Ectodermal cell (in vitro differentiated cells): ENCODE measurements around the gene NR3C2.

Experiments
- H3K27ac ChIP-seq: 2 replicates; pipeline ENCODE4 v1.7.0; 2013; ENCODE audit warnings: mild to moderate bottlenecking, low read depth, low read length; ENCODE audit not compliant: insufficient read depth, poor library complexity, severe bottlenecking
- H3K27me3 ChIP-seq: 2 replicates; pipeline ENCODE4 v1.7.0; 2013; ENCODE audit warnings: mild to moderate bottlenecking, low read length; ENCODE audit not compliant: insufficient read depth, control insufficient read depth, poor library complexity, severe bottlenecking
- H3K36me3 ChIP-seq: one replicate; pipeline ENCODE4 v1.7.0; 2013; ENCODE audit warnings: low read length; ENCODE audit not compliant: control insufficient read depth, insufficient read depth
- H3K4me1 ChIP-seq: one replicate; pipeline ENCODE4 v1.7.0; 2013; ENCODE audit warnings: low read length; ENCODE audit not compliant: control insufficient read depth, insufficient read depth
- H3K4me3 ChIP-seq: 2 replicates; pipeline ENCODE4 v1.7.0; 2013; ENCODE audit warnings: low read depth, low read length, control low read depth; ENCODE audit not compliant: insufficient read depth
- H3K9me3 ChIP-seq: 2 replicates; pipeline ENCODE4 v1.7.0; 2013; ENCODE audit warnings: mild to moderate bottlenecking, low read length, moderate library complexity; ENCODE audit not compliant: control insufficient read depth
- WGBS, 2 experiments: methylation state at CpG; one replicate each; pipeline ENCODE4 v1.1.7; 2013; ENCODE audit warnings: missing lambda C conversion rate in 2 of 2; 5-methylcytosine and 5-hydroxymethylcytosine counted together

Gene NR3C2

DNA sequence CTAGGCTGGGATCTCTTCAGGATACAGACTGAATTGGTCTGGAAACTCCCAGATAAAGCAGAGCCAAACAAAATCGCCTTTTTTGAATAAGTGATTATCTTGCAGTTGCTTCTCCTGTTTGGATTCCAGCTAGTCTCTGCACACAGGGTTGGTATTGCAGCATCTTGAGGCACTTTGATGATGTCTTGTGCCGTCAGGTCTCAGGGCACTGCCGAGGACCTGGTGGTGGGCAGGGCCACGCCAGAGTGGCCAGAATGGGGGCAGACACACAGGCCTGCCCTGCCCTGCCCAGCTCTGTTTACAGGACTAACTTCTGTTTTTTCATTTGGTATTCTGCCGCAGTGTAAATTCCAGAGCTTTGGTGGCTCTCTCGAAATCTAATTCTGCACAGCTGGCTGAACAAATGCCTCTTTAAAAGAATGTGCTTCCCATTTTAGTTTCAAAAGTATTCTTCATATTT lies 276.1 kb downstream of the NR3C2 start:
- Histone ChIP-seq H3K36me3 (no peaks in the 10 kb centered on the region), H3K4me1 (no peaks in the 10 kb centered on the region), H3K9me3 (no peaks in the 10 kb centered on the region), H3K27ac (no peak overlapping the region), H3K4me3 (no peak overlapping the region), H3K27me3 (no peaks in the 10 kb centered on the region)
- whole genome bisulfite sequencing, 2 experiments, result 94 to 95% methylated on average over 6 of the region's 6 CpGs

DNA sequence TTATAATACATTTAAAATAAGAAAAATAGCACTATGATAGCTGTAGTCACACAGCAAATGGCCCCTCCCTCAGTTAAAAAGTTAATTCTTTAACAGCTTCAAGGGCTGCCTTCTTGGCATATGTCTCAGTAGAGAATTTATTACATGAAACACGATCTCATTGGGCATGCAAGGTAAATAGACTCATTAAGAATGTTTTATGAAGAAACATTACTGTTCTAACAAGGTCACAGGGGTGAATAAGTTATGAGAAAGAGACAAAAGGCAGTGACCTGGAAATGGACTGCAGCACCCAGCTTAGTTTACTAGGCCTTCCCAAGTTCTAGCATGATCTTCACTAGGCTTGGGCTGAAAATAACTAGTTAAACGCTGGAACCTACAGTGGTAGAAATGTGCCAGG lies 277.7 kb downstream of the NR3C2 start:
- no peaks in the 10 kb centered on the region for H3K9me3 ChIP-seq
- WGBS, 2 experiments, result 100% methylated on average over 2 of the region's 2 CpGs
- no peaks in the 10 kb centered on the region for H3K27me3 ChIP-seq
- H3K4me1 ChIP-seq, result no peaks in the 10 kb centered on the region
- no peak overlapping the region for H3K4me3 ChIP-seq
- no peak overlapping the region for H3K27ac ChIP-seq
- no peaks in the 10 kb centered on the region for H3K36me3 ChIP-seq

DNA sequence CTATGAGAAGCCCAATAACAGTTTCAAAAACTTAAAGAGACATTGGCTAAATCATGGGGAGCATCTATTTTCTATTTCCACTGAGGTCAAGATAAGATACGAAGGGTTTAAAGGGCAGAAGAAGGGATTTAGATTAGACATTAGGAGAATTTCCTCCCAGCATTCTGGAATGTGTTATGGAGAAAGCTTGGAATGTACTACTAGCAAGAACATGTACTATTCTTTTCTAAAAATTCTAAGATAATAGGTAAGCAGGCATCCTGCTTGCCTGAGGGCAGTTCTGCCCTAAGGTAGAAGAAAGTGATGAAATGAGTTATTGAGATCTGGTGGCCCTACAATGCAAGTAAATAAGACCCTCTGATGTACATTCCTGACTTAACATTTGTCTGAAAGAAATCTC lies 279.2 kb downstream of the NR3C2 start:
- Histone ChIP-seq H3K27me3 (no peaks in the 10 kb centered on the region), H3K27ac (no peak overlapping the region), H3K4me1 (no peaks in the 10 kb centered on the region), H3K9me3 (no peaks in the 10 kb centered on the region), H3K36me3 (no peaks in the 10 kb centered on the region), H3K4me3 (no peak overlapping the region)
- WGBS, 2 experiments, result 71 to 96% methylated on average over 1 of the region's 1 CpG

DNA sequence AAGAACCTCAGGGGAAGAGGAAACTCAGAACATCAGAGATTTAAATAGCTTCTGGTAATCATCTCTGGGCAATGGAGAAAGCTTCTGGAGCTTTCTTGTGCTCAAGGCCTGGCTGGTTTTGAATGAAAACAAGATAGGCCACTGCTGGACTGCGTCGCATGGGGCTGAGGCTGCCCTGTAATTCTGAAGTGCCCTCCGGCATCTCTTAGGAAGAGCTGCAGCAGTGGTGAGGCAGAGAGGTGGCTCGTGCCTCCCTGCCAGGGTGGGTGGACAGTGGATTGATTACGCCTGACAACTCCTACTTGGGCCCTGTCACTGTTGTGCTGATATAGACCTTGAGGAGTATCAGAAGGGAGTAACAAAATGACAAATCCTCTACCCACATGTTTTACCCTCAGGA lies 279.7 kb downstream of the NR3C2 start:
- Histone ChIP-seq H3K27me3 (no peaks in the 10 kb centered on the region), H3K4me1 (no peaks in the 10 kb centered on the region), H3K4me3 (no peak overlapping the region), H3K27ac (no peak overlapping the region), H3K36me3 (no peaks in the 10 kb centered on the region), H3K9me3 (no peaks in the 10 kb centered on the region)
- WGBS, 2 experiments, result 86 to 89% methylated on average over 5 of the region's 5 CpGs

DNA sequence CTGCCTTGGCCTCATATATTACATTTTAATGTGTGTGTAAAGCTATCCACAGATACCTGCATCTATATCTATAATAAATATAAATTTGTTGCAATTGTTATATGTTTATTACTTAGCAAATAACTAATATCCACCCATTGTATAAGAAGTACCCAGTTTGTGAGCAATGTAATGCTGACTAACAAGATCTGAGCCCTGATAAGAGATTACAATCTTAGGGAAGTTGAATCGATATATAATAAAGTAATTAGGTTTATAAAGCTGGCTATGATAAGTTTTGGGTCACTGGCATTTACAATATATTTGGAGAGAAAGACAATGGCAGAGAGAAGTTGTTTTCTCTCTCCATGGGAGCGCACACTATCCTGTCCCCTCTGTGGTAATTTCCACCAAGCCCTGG lies 280.6 kb downstream of the NR3C2 start:
- 92 to 97% methylated on average over 2 of the region's 2 CpGs for WGBS, 2 experiments
- Histone ChIP-seq H3K27ac (no peak overlapping the region), H3K36me3 (no peaks in the 10 kb centered on the region), H3K4me1 (no peaks in the 10 kb centered on the region), H3K9me3 (no peaks in the 10 kb centered on the region), H3K27me3 (no peaks in the 10 kb centered on the region), H3K4me3 (no peak overlapping the region)

DNA sequence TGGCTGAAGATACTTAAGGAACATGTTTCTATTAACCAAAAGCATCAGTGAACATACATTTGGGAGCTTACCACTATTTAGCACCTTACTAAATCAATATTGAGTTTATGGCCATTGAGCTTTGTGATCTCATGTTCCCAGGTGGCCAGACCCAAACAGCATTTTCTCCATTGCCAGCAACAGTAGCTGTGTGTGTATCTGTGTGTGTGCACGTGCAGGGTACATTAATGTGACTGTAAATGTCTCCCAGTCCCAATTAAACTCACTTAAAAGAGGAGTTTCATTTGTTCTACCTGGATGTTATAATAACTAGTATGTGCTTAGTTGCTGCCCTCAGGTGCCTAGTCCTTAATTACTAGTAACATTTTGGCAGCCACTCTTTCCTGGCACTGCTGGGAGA lies 282.4 kb downstream of the NR3C2 start:
- 93 to 100% methylated on average over 1 of the region's 1 CpG for WGBS, 2 experiments
- no peaks in the 10 kb centered on the region for H3K9me3 ChIP-seq
- no peak overlapping the region for H3K4me3 ChIP-seq
- no peaks in the 10 kb centered on the region for H3K36me3 ChIP-seq
- H3K27ac ChIP-seq, result no peak overlapping the region
- no peaks in the 10 kb centered on the region for H3K4me1 ChIP-seq
- H3K27me3 ChIP-seq, result no peaks in the 10 kb centered on the region

DNA sequence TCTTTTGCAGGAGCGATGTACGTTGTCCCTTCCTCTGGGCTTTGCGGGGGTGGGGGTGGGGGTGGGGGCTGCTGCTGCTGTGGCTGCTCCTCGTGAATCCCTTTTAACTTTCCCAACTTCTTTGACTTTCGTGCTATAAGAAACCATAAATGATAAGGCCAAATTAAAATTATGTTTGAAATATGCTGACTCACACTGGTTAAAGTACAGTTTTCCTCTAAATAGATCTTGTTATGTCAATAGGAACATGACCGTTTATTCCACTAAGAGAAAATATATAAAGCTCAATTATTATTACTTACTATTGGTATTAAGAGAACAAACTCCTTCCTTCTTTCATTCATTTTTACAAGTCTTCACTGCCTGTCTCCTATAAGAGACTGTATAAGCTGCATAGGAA lies 287.4 kb downstream of the NR3C2 start:
- 87 to 100% methylated on average over 2 to 6 of the region's 6 CpGs for WGBS, 2 experiments
- H3K4me3 ChIP-seq, result no peak overlapping the region
- H3K27ac ChIP-seq, result no peak overlapping the region
- peaks cover 7% of the 10 kb centered on the region for H3K4me1 ChIP-seq
- no peaks in the 10 kb centered on the region for H3K36me3 ChIP-seq
- H3K27me3 ChIP-seq, result no peaks in the 10 kb centered on the region
- no peaks in the 10 kb centered on the region for H3K9me3 ChIP-seq

DNA sequence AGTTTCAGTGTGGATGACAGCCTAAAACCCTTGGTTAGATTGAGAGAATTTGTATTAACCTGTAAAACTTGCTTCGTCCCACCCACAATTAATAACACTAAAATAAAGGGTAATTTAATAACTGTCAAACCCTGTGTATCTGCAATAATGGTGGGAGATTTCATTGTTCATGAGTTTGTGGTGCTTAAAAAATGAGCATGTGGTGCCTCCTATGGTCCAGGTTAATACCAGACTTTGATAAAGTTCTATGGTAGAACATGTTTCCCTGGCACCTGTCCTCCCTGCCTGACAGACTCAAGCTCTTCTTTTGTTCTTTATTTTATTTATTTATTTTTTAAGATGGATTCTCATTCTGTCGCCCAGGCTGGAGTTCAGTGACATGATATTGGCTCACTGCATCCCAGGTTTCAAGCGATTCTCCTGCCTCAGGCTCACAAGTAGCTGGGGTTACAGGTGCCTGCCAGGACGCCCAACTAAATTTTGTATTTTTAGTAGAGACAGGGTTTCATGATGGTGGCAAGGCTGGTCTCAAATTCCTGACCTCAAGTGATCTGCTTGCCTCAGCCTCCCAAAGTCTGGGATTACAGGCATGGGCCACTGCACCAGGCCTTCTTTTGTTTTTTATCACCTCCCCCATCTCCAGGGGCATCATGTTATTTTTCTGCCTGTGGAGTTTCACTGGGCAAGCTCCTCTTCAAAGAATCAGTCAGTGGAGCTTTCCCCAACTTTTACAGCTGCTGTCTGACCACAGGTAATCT lies 289.2 kb downstream of the NR3C2 start:
- H3K27ac ChIP-seq, result no peak overlapping the region
- H3K4me1 ChIP-seq, result peaks cover 7% of the 10 kb centered on the region
- no peaks in the 10 kb centered on the region for H3K27me3 ChIP-seq
- no peak overlapping the region for H3K4me3 ChIP-seq
- no peaks in the 10 kb centered on the region for H3K36me3 ChIP-seq
- H3K9me3 ChIP-seq, result no peaks in the 10 kb centered on the region
- WGBS, 2 experiments, result 91% methylated on average over 3 of the region's 4 CpGs

DNA sequence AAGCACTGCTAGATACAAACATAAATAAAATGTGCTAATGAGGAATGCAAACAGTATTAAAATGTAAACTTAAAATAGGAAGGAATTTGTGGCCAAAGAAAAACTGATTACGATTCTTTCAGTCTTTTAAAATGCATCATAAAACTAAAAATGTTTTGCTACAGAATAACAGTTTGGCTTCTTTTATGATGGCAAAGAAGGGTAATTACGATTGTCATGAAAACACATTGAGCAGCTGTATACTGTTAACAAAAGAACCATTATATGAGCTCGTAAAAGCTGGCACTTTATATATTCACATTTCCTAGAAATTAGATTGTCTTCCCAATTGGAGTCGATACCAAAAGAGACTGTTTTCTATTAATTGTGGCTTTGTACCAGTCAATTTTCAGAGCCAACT lies 290.4 kb downstream of the NR3C2 start:
- no peak overlapping the region for H3K4me3 ChIP-seq
- no peaks in the 10 kb centered on the region for H3K9me3 ChIP-seq
- peaks cover 7% of the 10 kb centered on the region for H3K4me1 ChIP-seq
- no peaks in the 10 kb centered on the region for H3K27me3 ChIP-seq
- 94 to 100% methylated on average over 4 of the region's 4 CpGs for WGBS, 2 experiments
- H3K36me3 ChIP-seq, result no peaks in the 10 kb centered on the region
- no peak overlapping the region for H3K27ac ChIP-seq

DNA sequence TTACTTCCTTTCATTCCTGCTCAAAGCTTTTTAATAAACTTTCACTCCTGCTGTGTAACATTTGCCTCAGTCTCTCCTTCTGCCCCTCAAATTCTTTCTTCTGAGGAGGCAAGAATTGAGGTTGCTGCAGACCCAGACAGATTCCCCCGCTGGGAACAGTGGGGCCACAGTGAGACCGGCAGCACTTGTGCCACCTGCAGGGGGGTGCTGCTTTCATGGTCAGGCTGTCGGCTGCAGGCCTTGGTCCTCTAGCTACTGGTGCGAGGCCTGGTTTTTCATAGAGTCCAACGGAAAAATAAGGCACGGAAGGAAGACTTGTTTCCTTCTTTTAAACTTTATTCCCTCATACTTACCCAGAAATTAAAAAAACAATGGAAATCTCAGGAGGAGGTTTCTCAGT lies 296.7 kb downstream of the NR3C2 start:
- H3K27ac ChIP-seq, result no peak overlapping the region
- WGBS, 2 experiments, result 66 to 77% methylated on average over 6 of the region's 6 CpGs
- no peaks in the 10 kb centered on the region for H3K36me3 ChIP-seq

More for the DNA sequence above, 296.7 kb downstream of the NR3C2 start:
- Histone ChIP-seq H3K4me3 (no peak overlapping the region), H3K9me3 (no peaks in the 10 kb centered on the region), H3K4me1 (no peaks in the 10 kb centered on the region), H3K27me3 (no peaks in the 10 kb centered on the region)
